Coronary artery (tissue), 2 donors: ENCODE measurements around the gene GALNT18.

ENCODE experiments used
- DNase-seq: peaks from one replicate; pipeline ENCODE4 v3.0.0-alpha.2; 2017; ENCODE audit warnings: low spot score
- H3K27ac ChIP-seq, 2 donors: fragments of 200-600 bp; sonication (generic); one replicate each; pipeline ENCODE4 v1.5.1; 2016 to 2019
- H3K4me3 ChIP-seq: fragments of 200-600 bp; sonication (generic); 2 replicates; pipeline ENCODE4 v1.5.1; 2016; ENCODE audit warnings: mild to moderate bottlenecking, moderate library complexity
- CTCF ChIP-seq: fragments of 200-600 bp; sonication (generic); IDR thresholded peaks from one replicate; pipeline ENCODE4 v1.5.1; 2019; ENCODE audit warnings: antibody characterized with exemption

Gene GALNT18

GRCh38 chr11:11569936-11570491, 51.8 kb downstream of the GALNT18 start:
- peak overlapping the region; percentile 48 for H3K4me3 ChIP-seq
- DNase-seq, result peak; percentile 83
- TF ChIP-seq CTCF, result no peak
- peak overlapping the region; percentile 64 to 65 for H3K27ac ChIP-seq

- no peak for TF ChIP-seq CTCF
- Histone ChIP-seq H3K27ac (peak overlapping the region; percentile 5 to 64), H3K4me3 (no peak overlapping the region)
- DNase-seq, result no peak
These were observed 53.1 kb downstream of the GALNT18 start for GRCh38 chr11:11568651-11569229.

- no peak overlapping the region for H3K4me3 ChIP-seq
- TF ChIP-seq CTCF, result no peak
- no peak overlapping the region for H3K27ac ChIP-seq
- no peak for DNase-seq
These were observed 53.7 kb downstream of the GALNT18 start for GRCh38 chr11:11567936-11568650.

GRCh38 chr11:11565636-11566035, 56.2 kb downstream of the GALNT18 start:
- no peak overlapping the region for H3K4me3 ChIP-seq
- no peak for TF ChIP-seq CTCF
- H3K27ac ChIP-seq, result no peak overlapping the region
- DNase-seq, result no peak

- DNase-seq, result no peak
- Histone ChIP-seq H3K4me3 (no peak overlapping the region), H3K27ac (peak overlapping the region; percentile 10 to 68)
- TF ChIP-seq CTCF, result no peak
These were observed 58.4 kb downstream of the GALNT18 start for GRCh38 chr11:11563200-11563975.

GRCh38 chr11:11561991-11562390, 59.8 kb downstream of the GALNT18 start:
- TF ChIP-seq CTCF, result no peak
- DNase-seq, result no peak
- H3K27ac ChIP-seq, result no peak overlapping the region

More at GRCh38 chr11:11561991-11562390, 59.8 kb downstream of the GALNT18 start:
- H3K4me3 ChIP-seq, result no peak overlapping the region
